ENCODE data around the gene MTMR2. TPM values are rescaled to one million over a fixed set of nuclear protein-coding genes. Genes with fewer than 3 reads are reported as not detected.

Gene MTMR2
- polyA plus RNA-seq, 1 donor from 2014 or later, result 30.9 TPM

GRCh38 chr11:95789506-95790122 lies 134.3 kb downstream of the MTMR2 start, which contains the start of gene FAM76B:
Gene FAM76B, minus strand, starts transcription at chr11:95789782. Its CDS starts 304 bp downstream, at chr11:95789478.
- Histone ChIP-seq H3K79me2 (replicated peaks; ENCODE audit: insufficient read depth, low read length) (peaks cover 45% of the 10 kb centered on the region), H3K27me3 (ENCODE audit: insufficient read depth, low read depth, low read length) (no peaks in the 10 kb centered on the region), H3K4me3 (ENCODE audit: low read length) (peak within 1 kb of the TSS; percentile 89), H4K20me1 (ENCODE audit: insufficient read depth) (peaks cover 4% of the 10 kb centered on the region), H3K36me3 (ENCODE audit: insufficient read depth, low read length) (peaks cover 7% of the 10 kb centered on the region), H3K9me2 (ENCODE audit: insufficient read depth, low read length) (no peaks in the 10 kb centered on the region), H3F3A (ENCODE audit: insufficient read depth, low read length, poor library complexity, severe bottlenecking) (no peaks in the 10 kb centered on the region), H3K4me2 (ENCODE audit: low read length) (peak within 1 kb of the TSS; percentile 93), H2AFZ (ENCODE audit: low read depth, low read length) (peak within 1 kb of the TSS; percentile 93), H3K9ac (ENCODE audit: low read length) (peak within 1 kb of the TSS; percentile 98), H3K27ac (ENCODE audit: low read length) (peak within 1 kb of the TSS; percentile 99), H3K9me3 (ENCODE audit: low read length) (no peaks in the 10 kb centered on the region)
- TF ChIP-seq, protein P1, sequence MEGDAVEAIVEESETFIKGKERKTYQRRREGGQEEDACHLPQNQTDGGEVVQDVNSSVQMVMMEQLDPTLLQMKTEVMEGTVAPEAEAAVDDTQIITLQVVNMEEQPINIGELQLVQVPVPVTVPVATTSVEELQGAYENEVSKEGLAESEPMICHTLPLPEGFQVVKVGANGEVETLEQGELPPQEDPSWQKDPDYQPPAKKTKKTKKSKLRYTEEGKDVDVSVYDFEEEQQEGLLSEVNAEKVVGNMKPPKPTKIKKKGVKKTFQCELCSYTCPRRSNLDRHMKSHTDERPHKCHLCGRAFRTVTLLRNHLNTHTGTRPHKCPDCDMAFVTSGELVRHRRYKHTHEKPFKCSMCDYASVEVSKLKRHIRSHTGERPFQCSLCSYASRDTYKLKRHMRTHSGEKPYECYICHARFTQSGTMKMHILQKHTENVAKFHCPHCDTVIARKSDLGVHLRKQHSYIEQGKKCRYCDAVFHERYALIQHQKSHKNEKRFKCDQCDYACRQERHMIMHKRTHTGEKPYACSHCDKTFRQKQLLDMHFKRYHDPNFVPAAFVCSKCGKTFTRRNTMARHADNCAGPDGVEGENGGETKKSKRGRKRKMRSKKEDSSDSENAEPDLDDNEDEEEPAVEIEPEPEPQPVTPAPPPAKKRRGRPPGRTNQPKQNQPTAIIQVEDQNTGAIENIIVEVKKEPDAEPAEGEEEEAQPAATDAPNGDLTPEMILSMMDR (IDR thresholded peaks at IDR 0.05; ENCODE audit: poor library complexity, severe bottlenecking), result no peak
- TF ChIP-seq SMC3 (conservative IDR thresholded peaks at IDR 0.05; ENCODE audit: poor library complexity) (no peak), EZH2 (IDR thresholded peaks at IDR 0.05; ENCODE audit: borderline replicate concordance, insufficient read depth, low read length, poor library complexity, severe bottlenecking) (no peak), POLR2AphosphoS5 (IDR thresholded peaks at IDR 0.05) (peak; percentile 97), EP300 (conservative IDR thresholded peaks at IDR 0.05; ENCODE audit: poor library complexity, severe bottlenecking) (peak; percentile 82), RAD21 (conservative IDR thresholded peaks at IDR 0.05) (no peak), TAF1 (IDR thresholded peaks at IDR 0.05; ENCODE audit: low read depth) (peak; percentile 23), MXI1 (conservative IDR thresholded peaks at IDR 0.05; ENCODE audit: poor library complexity, severe bottlenecking) (peak; percentile 96)
- TF ChIP-seq, protein P2, sequence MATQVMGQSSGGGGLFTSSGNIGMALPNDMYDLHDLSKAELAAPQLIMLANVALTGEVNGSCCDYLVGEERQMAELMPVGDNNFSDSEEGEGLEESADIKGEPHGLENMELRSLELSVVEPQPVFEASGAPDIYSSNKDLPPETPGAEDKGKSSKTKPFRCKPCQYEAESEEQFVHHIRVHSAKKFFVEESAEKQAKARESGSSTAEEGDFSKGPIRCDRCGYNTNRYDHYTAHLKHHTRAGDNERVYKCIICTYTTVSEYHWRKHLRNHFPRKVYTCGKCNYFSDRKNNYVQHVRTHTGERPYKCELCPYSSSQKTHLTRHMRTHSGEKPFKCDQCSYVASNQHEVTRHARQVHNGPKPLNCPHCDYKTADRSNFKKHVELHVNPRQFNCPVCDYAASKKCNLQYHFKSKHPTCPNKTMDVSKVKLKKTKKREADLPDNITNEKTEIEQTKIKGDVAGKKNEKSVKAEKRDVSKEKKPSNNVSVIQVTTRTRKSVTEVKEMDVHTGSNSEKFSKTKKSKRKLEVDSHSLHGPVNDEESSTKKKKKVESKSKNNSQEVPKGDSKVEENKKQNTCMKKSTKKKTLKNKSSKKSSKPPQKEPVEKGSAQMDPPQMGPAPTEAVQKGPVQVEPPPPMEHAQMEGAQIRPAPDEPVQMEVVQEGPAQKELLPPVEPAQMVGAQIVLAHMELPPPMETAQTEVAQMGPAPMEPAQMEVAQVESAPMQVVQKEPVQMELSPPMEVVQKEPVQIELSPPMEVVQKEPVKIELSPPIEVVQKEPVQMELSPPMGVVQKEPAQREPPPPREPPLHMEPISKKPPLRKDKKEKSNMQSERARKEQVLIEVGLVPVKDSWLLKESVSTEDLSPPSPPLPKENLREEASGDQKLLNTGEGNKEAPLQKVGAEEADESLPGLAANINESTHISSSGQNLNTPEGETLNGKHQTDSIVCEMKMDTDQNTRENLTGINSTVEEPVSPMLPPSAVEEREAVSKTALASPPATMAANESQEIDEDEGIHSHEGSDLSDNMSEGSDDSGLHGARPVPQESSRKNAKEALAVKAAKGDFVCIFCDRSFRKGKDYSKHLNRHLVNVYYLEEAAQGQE (IDR thresholded peaks at IDR 0.05; ENCODE audit: borderline replicate concordance), result no peak

- Histone ChIP-seq H3K4me2 (ENCODE audit: low read length) (peak overlapping the region; percentile 93), H3K36me3 (ENCODE audit: insufficient read depth, low read length) (peaks cover 7% of the 10 kb centered on the region), H3K4me3 (ENCODE audit: low read length) (peak overlapping the region; percentile 89), H2AFZ (ENCODE audit: low read depth, low read length) (peak overlapping the region; percentile 48), H3K9ac (ENCODE audit: low read length) (peak overlapping the region; percentile 98), H3K9me2 (ENCODE audit: insufficient read depth, low read length) (no peaks in the 10 kb centered on the region), H3F3A (ENCODE audit: insufficient read depth, low read length, poor library complexity, severe bottlenecking) (no peaks in the 10 kb centered on the region), H3K27me3 (ENCODE audit: insufficient read depth, low read depth, low read length) (no peaks in the 10 kb centered on the region), H3K27ac (ENCODE audit: low read length) (peak overlapping the region; percentile 99), H3K79me2 (replicated peaks; ENCODE audit: insufficient read depth, low read length) (peaks cover 39% of the 10 kb centered on the region), H4K20me1 (ENCODE audit: insufficient read depth) (peaks cover 4% of the 10 kb centered on the region), H3K9me3 (ENCODE audit: low read length) (no peaks in the 10 kb centered on the region)
- TF ChIP-seq EP300 (conservative IDR thresholded peaks at IDR 0.05; ENCODE audit: poor library complexity, severe bottlenecking), result no peak
- TF ChIP-seq MXI1 (conservative IDR thresholded peaks at IDR 0.05; ENCODE audit: poor library complexity, severe bottlenecking), result no peak
- TF ChIP-seq, protein P1 (IDR thresholded peaks at IDR 0.05; ENCODE audit: poor library complexity, severe bottlenecking), result peak; percentile 65
- peak; percentile 63 for TF ChIP-seq SMC3 (conservative IDR thresholded peaks at IDR 0.05; ENCODE audit: poor library complexity)
- no peak for TF ChIP-seq POLR2AphosphoS5 (IDR thresholded peaks at IDR 0.05)
- TF ChIP-seq RAD21 (conservative IDR thresholded peaks at IDR 0.05), result no peak
- TF ChIP-seq EZH2 (IDR thresholded peaks at IDR 0.05; ENCODE audit: borderline replicate concordance, insufficient read depth, low read length, poor library complexity, severe bottlenecking), result no peak
- TF ChIP-seq TAF1 (IDR thresholded peaks at IDR 0.05; ENCODE audit: low read depth), result peak; percentile 14
- TF ChIP-seq, protein P2 (IDR thresholded peaks at IDR 0.05; ENCODE audit: borderline replicate concordance), result no peak
Observed at GRCh38 chr11:95788921-95789505, 134.9 kb downstream of the MTMR2 start.
